Stimulated activated CD4-positive, alpha-beta T cell treated with anti-CD3 and anti-CD28 coated beads, Interleukin-15, amount 100 ng/mL, for 24 hours (primary cell): Measurements from ENCODE around the gene HYPK.
A peak's percentile ranks its signal among the peaks of the same experiment; 100 is the strongest.

ENCODE experiments used
- DNase-seq: peaks from one replicate; pipeline ENCODE4 v3.0.0-alpha.2; 2020

The HYPK gene, protein sequence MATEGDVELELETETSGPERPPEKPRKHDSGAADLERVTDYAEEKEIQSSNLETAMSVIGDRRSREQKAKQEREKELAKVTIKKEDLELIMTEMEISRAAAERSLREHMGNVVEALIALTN

DNA sequence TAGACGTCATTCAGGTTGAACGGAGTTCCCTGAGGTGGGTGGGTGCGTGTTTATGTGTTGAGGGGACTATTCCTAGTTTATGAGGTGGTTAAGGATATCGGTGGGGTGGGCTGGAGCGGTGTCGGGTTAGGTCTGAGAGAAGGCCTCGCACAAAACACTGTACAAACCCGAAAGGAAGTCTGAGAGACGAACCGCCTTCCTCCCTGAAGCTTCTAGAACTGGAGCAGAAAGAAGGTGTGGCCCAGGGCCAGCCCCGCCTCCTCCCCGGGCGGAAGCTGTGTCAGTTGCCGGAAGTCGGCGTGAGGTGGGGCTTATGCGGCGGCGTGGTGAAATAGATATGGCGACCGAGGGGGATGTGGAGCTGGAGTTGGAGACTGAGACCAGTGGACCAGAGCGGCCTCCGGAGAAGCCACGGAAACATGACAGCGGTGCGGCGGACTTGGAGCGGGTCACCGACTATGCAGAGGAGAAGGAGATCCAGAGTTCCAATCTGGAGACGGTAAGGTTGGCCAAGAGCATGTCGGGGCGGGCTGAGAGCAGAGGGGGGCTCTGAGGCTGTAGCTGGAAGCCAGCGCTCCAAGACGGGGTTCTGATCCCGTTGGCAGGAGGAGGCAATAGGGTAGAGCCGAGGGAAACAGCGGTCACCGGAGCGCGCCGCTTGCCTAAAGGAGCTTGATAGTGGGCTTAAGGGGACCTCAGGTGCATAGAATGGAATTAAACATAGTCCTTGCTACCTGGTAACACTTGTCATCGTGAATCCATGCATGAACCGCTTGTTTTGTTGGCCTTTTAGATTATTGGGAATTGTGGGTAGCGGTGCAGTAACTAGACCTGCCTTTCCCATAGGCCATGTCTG is at the start of gene HYPK:
TSS of gene HYPK (plus strand) at position 314 of the 856 bp plus-strand sequence. CDS start at position 338, 24 bp downstream.
- DNase-seq: peak; percentile 94

DNA sequence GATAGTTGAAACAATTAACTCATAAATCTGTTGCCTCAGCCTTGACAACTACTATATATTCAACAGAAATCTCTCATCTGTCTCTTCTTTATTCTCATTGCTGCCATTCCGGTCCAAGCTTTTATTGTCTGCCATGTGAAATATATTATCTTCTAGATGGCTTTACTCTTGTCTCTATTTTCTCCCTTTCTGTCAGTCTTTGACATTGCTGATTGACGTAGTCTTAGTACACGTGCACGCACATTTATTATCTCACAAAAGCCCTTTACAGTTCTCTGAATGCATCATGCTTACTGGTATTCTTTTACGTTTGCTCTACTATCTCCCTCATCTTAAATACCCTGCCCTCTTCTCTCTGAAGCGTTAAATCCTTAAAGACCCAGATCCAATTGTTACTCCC is 48.5 kb upstream of the HYPK start:
- no peak for DNase-seq

DNA sequence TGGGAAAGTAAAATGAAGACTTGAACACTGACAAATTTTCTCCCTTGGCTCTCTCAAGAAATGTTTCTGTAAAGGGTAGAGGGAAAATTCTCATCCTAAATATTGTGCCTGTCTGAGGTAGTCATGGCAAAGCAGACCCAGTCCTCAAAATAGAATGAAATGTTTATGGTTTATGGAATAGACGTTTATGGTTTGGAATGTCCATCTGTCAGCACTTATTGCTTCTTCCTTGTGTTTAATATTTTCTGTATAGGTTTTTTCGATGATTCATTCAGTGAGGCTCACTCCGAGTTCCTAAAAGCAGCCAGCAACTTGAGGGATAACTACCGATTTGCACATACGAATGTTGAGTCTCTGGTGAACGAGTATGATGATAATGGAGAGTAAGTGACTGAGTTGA is 37.6 kb upstream of the HYPK start:
- DNase-seq: no peak

DNA sequence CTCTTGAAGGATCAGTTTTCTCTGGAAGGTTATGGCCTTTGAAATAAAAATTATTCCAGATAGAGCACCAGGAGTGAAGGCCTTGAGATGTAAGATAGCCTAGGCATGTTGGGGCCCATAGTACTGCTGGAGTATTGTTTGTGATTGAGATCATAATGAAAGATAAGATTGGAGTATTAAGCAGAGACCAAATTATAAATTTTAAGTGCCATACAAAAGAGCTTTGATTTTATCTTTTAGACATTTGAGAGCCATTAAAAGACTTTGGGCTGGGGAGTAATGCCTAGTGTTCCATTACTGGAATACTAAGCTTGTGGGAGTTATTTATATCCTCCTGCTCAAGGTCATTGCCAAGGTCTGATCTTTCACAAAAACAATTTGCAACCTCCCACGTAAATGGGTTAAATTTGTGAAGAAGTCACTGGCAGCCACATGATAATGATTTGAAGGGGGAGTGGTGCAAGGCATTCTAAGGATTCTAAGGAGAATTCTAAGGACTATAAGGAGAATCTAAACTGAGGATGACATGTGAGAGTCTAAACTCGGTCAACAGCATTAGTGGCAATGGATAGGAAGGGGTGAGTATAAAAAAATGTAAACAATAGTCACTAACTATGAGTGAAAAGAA is 36.5 kb upstream of the HYPK start:
- no peak for DNase-seq

DNA sequence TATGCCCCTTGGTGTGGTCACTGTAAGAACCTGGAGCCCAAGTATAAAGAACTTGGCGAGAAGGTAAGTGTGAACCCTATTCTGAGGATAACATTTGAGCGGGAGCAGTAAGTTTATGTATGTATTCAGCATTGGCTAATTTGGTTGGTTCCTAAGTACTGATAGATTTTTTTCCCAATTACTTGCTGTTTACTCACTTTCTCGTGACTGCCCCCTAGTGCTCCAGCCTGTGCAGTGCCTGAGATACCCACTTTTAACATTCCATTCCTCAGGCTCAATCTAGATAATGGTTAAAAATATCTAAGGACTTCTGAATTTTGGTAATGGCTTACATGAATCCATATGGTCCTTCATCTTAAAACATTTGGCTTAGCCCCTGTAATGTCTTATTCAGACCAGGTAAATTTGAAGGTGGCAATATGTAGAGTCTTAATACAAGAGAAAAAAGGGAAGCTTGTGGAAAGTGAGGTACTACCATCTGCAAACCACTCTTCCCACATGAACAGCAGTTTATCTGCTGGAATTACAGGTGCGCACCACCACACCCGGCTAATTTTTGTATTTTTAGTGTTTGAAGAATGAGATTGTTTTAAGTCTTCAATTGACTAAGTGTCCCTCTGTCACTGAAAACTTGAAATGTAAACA is 30.7 kb upstream of the HYPK start:
- DNase-seq: peak; percentile 76

DNA sequence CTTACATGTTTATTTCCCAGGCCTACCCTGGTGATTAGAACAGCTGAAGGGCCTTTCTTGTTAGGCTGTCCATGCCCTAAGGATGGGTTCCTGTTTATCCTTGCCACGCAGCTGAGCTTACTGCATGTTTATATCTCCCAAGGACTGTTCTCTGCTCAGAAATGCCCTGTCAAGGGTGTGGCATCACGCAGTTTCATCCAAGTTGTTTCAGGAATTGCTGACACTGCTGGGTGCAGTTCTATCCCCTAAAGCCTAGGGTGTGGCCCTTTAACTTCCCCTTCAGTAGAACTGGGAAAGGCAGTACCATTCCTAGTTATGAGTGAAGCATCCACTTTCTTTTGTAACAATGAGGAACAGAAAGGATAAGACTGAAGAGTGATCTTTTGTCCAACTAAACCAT is 28.6 kb upstream of the HYPK start:
- DNase-seq: no peak

DNA sequence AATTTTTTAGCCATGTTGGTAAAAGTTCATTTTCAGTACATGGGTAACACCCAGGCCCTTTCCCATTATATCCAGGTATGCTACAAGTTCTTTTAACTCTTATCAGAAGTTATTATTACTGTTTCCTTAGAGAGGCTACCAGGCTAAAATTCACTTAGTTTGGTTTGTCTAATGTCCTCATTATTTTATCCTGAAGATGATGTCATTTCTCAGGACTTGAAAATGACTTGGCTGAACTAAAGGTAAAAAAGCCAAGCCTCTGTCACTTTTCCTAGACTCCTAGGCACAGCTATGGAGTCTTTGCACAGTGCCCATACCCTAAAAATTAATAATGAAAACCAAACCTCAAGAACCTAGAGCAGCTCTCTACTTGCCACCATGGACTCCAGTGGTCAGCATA is 27.8 kb upstream of the HYPK start:
- no peak for DNase-seq

DNA sequence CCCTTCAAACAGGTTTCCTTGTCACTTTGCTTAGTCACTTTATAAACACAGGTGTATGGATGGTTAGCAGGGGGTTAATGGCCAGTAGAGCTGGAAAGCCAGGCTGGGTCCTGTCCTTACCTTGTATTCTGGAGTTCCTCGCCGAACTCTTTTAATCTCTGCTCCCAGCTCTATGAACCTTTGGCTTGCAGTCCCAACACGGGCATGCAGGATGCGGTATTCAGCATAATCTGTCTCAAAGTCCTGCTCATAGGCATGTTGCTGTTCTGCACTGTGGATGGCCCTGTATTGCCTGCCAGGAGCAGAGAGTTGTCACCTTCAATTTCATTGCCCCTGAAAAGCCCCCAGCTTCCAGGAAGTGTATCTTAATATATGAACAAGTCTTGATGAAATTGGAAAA is 26.3 kb upstream of the HYPK start:
- no peak for DNase-seq

DNA sequence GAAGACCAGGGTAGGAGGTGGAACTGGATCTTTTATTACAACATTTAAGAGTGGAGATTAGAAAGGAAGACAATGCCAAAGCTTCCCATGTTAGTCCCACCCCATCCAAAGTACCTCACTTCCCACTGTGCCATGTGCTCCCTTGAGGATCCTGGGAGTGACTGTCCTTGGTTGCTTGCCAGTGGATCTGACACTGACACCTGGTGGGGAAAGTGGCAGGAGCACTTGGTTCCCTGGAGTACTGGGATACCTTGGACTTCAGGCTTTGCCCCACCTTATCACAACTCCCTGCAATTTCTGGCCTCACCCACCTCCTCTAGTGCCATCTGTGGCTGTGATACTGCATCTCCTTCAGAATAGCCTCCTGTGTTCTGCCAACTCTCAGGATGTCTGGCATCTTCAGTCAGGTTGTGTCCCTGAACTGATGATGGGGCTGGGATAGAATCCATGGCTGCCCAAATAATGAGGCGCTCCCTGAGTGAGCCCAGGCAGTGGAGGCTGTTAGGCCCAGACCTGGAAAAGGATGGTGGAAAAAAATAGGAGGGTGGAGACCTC is 24.9 kb upstream of the HYPK start:
- DNase-seq: no peak

DNA sequence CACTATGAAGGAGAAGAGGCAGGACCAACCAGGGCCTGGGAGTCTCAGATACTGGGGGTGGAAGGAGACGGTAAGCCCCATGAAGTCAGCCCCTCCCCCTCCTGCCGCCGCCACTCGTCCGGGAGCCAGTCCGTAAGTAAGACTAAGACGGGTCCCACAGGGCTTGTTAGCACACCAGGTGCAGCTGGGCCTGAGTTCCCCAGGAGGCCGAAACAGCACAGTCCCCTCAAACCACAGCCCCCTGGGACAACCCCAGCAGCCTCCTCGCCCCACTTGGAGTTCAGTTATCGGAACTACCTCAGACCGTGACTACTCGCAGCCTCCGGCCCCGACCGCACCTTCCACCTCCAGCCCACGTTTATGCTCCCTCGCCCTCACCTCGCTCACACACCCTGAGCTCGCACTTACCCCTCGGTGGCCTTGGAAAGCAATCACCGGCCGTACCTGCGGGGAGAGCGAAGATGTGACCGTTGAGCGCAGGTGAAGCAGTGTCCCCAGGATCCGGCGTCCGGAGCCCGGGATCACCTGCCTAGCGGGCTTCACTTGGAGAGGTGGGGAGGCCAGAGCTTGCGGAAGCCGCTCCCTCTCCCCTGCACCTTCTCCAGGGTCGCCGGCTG is 24.2 kb upstream of the HYPK start:
- DNase-seq: peak; percentile 44

DNA sequence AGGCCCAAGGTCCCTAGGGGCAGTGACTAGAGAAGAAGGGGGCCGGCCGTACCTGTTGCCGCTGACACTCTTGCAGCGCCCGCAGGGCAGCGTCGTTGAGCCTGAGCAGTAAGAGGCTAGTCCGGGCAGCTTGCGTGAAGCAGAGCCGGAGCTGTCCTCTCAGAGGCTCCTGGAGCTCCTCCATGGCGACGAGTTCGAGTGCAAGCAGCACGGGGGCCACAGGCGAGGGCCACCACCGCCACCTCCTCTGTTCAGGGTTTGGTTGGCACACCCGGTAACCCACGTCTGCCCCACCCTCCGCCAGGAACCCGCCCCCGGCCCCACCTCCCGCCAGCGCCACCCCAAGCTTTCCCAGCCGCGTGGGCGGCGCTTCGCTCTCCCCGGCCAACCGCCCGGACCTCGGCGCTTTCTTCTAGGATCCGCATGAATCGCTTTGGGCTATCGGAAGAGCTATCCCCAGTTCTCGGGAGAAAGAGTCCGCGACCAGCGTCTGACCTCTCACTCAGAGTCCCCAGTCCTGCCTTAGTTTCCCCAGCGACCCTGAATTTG is 23.6 kb upstream of the HYPK start, which contains the start of gene ELL3:
TSS of gene ELL3 (minus strand) at position 249 of the 549 bp plus-strand sequence. CDS start at position 184, 65 bp downstream.
- DNase-seq: peak; percentile 87

DNA sequence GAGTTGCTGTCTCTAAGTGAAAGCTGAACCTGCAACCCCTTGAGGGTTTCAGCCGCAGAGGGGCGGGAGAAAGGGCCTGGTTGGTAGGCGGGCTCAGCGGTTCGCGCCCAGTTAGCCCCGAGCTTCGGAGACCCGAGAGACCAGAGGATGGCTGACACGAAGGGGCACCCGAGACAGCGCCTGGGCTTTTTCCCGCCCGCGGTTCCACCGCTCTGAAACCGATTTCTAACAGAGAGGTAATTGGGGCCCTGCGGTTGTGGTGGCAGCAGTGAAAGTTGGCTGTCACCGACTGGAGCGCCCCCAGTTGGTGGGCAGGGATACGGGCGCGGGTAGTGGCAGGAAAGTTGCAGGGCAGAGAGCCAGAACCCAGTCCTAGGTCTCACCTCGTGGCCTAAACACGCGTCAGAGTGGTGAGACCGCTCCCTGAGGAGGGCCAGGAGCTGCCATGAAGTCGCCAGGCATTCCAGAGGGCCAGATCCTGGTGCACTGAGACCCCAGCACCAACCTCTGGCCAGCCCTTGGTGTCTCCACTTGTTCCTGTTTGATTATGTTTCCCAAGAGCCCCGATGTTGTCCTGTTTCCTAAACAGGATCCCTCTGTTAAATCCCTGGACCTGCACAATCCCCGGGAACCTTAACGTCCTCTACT is 23.0 kb upstream of the HYPK start:
- DNase-seq: peak; percentile 93

DNA sequence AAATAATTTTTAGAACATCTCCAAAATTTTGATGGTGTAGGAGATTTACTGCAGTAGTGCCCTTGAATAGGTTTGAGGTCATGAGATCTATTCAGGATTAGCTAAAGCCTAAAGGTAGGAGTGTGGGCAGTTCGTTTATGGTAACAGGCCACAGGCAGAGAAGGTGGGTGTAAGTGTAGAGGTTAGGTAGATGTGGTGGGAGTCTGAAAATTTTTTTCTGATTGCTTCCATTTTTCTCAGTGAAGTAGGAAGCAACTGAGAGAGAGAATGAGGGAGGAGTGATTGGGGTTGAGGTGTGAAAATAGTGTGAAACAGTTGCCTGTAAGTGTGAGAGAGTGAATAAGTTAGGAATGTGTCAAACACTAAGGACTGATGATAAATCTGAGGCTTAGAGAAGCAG is 21.4 kb upstream of the HYPK start:
- no peak for DNase-seq

DNA sequence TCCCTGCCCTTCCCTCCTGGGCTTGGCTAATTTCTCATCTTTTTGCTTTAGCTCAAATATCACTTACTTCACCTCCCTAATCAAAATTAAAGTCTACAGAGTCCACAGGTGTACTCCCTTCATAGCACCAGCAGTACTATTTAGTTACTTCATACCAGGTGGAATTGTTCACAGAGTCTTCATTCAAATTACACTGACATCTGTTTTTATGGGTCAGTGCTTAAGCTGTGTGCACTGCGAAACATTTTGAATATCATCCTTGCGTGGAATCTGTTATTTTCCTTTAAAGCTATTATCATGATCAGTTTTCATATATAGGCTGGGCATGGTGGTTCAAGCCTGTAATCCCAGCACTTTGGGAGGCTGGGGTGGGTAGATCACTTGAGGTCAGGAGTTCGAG is 11.0 kb upstream of the HYPK start:
- no peak for DNase-seq

DNA sequence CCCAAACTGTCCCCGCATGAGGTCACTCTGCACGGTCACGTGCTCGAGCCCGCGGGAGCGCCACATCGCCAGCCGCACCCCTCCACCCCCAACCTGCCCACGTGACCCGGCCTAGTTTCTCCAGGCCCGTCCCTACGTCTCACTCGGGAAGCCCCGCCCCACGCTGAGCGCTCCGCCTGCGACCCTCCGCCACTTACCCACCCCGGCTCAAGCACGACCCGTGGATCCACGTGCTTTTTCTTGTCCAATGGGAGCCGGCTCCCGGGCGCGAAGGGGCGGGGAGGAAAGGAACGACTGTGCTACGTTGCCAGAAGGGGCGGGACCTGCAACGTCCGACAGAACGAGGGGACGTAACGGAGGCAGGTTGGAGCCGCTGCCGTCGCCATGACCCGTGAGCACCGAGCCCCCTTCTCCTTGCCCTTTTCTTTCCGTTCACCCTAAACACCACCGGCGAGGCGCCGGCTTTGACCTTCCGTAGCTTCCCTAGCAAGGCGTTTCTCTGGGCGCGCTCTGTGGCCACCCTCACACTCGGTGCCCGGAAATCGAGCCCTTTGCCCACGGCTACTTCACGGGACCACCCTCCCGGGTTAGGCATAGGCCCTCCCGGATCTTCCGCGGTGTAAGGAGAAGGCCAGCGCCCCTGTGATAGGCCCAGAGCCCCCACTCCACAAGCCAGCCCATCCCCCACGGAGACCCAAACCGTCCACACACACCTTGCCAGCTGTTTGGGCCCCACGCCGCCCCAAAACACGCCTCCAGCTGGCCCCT is 8.2 kb upstream of the HYPK start, which contains the start of gene SERF2:
TSS of gene SERF2 (plus strand) at position 328 of the 768 bp plus-strand sequence. CDS start at position 385, 57 bp downstream.
- DNase-seq: peak; percentile 100

DNA sequence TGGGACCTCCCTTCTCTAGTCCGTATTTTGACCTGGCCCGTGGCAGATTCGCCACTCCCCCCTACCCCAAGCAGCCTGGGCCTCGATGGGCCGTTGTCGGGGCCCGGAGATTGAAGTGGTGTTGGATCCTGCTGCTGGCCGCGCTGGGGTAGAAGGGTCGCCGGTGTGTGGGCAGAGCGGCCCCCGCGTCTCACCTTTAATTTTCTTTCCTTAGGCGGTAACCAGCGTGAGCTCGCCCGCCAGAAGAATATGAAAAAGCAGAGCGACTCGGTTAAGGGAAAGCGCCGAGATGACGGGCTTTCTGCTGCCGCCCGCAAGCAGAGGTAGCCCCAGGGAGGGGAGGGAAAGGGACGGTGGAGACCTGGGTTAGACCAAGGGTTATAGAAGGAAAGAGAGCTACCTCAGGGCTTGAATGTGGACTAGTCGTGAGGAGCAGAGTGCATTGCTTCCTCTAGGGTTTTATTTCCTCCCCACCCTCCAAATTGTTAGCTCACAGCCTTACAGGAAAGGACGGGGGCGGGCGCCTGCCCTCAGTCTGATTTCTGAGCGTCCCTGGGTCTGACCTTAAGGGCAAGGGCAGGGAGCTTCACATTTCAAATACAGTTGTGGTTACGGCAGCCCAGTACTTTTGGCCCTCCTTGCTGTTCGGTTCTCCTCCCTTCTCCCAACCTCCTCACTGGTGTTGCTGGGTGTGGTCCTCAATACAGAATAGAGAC is 7.5 kb upstream of the HYPK start:
- DNase-seq: peak; percentile 42

DNA sequence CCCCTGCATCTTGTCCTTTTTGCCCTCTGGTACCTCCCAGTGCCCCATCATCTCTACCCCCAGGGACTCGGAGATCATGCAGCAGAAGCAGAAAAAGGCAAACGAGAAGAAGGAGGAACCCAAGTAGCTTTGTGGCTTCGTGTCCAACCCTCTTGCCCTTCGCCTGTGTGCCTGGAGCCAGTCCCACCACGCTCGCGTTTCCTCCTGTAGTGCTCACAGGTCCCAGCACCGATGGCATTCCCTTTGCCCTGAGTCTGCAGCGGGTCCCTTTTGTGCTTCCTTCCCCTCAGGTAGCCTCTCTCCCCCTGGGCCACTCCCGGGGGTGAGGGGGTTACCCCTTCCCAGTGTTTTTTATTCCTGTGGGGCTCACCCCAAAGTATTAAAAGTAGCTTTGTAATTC is 6.8 kb upstream of the HYPK start:
- DNase-seq: no peak

DNA sequence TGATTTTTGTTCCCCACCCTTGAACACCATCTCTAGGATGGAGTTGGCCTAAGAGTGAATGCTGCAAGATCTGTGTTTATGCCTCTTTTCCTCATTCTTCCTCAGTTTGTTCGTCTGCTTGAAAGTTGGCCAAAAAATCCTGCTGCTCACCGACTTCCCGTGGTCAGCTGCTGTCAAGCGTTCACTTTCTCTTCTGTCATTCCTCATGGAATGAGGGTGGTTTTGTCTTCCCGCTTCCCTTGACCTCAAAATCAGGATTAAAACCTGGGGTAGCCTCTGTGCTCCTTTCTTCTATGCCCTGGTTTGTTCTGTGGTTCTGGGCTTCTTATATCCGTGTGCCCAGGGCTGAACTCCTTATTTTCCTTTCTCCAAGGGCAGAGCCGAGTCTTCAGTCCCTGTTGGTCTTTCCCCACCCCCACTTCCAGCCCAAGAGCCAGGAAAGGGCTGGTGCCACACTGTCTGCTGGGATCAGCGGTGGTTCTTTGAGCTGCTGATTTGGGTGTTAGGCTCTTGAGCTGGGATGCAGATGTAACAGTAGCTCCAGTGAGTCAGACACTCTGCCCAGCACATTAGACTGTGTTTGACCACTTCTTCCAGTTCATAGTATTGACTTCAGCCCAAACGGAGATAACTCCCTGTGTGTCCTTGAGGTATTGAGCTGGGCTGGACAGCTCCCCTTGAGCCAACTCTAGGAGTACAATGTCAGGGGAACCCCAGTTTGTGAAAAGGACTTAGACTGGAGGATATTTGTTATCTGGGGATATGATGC is 5.9 kb upstream of the HYPK start:
- DNase-seq: no peak

DNA sequence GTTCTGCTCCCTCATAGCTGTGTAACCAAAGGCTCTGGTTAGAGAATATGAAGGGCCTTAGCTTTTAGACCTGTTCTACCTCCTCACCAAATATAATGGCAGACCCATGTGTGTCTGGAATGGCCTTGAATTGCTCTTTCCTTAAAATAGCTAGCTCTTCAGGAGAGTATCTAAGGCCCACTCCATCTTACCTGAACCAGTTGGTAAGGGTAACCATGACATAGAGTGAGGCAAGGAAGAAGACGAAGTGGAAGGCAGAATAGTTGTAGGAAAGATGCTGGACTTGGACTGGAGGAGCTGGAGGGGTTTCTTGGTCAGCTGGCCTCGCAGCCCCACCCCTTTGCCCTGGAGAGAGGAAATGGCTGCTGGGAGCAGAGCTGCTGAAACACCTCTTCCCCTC is 5.2 kb upstream of the HYPK start:
- no peak for DNase-seq

DNA sequence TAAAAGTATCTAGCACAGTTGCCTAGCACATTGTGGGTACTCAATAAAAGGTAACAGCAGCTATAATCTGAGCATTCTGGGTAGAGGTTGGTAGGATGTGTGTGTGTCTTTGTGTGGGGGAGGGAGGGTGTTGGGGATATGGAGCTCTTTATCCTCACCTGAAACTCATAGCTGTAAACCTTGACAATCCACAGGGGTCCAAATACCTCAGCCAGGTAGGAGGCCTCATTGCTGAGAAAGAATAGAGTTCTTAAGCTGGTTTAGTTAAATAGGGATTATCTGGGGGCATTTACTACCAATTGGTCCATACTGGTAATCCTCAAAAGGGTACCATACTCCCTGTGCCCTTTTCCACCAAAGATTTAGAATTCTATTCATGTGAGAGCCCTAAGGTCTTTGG is 4.4 kb upstream of the HYPK start:
- no peak for DNase-seq
